HepG2 (cell line): ENCODE measurements around the gene WWP2. TPM values are rescaled to one million over a fixed set of nuclear protein-coding genes. Genes with fewer than 3 reads are reported as not detected.
A peak's percentile ranks its signal among the peaks of the same experiment; 100 is the strongest.

Experiments
- CC2D1A ChIP-seq: sonication (generic); formaldehyde crosslinking; IDR thresholded peaks from 2 replicates; pipeline ENCODE4 v1.8.1; 2023; ENCODE audit warnings: mild to moderate bottlenecking, missing genetic modification reagents
- FOSL1 ChIP-seq: sonication (generic); formaldehyde crosslinking; IDR thresholded peaks from 2 replicates; pipeline ENCODE4 v1.9.0; 2021; ENCODE audit warnings: missing genetic modification reagents, borderline replicate concordance
- HIC2 ChIP-seq: sonication (generic); formaldehyde crosslinking; IDR thresholded peaks from 2 replicates; pipeline ENCODE4 v1.9.0; 2022; ENCODE audit warnings: low read depth, missing genetic modification reagents
- ZBTB34 ChIP-seq: sonication (generic); formaldehyde crosslinking; IDR thresholded peaks from 2 replicates; pipeline ENCODE4 v1.8.0; 2022; ENCODE audit warnings: mild to moderate bottlenecking, missing genetic modification reagents
- ZFP36 ChIP-seq: fragments of 150-350 bp; IDR thresholded peaks from 2 replicates; pipeline ENCODE4 v1.6.1; 2018; ENCODE audit warnings: borderline replicate concordance, low read length, low read depth; ENCODE audit not compliant: partially characterized antibody
- ZNF441 ChIP-seq: sonication (generic); formaldehyde crosslinking; IDR thresholded peaks from 2 replicates; pipeline ENCODE4 v1.7.0; 2021; ENCODE audit warnings: missing genetic modification reagents, borderline replicate concordance
- ZNF468 ChIP-seq: sonication (generic); formaldehyde crosslinking; IDR thresholded peaks from 2 replicates; pipeline ENCODE4 v1.8.0; 2022; ENCODE audit warnings: mild to moderate bottlenecking, moderate library complexity, missing genetic modification reagents
- ZNF646 ChIP-seq: sonication (generic); formaldehyde crosslinking; IDR thresholded peaks from 2 replicates; pipeline ENCODE4 v1.9.0; 2021; ENCODE audit warnings: mild to moderate bottlenecking, missing genetic modification reagents
- ZNF720 ChIP-seq: sonication (generic); formaldehyde crosslinking; IDR thresholded peaks from 2 replicates; pipeline ENCODE4 v1.4.0; 2020; ENCODE audit warnings: missing genetic modification reagents
- ZUFSP ChIP-seq: sonication (generic); formaldehyde crosslinking; IDR thresholded peaks from 2 replicates; pipeline ENCODE4 v1.9.0; 2021; ENCODE audit warnings: missing genetic modification reagents, mild to moderate bottlenecking, borderline replicate concordance
- ZXDC ChIP-seq: sonication (generic); formaldehyde crosslinking; IDR thresholded peaks from 2 replicates; pipeline ENCODE4 v1.5.0; 2020; ENCODE audit warnings: mild to moderate bottlenecking, missing genetic modification reagents
- polyA plus RNA-seq, 8 experiments: library from polyadenylated mRNA; depleted of rRNA in 3 of 8; stranded (reverse) in 7 of 8; unstranded in 1 of 8; fragments of >200 nt; fragmentation: Illumina TruSeq in 4 of 8; extraction: Trizol in 4 of 8; gene quantifications; 2 replicates each; pipeline versions ENCODE4 v1.2.1 to v1.2.3, GENCODE V29; 2011 to 2016; ENCODE audit warnings: low read depth in 4 of 8, missing spikeins in 1 of 8, mixed read lengths in 1 of 8; ENCODE audit not compliant: insufficient read depth in 1 of 8
- total RNA-seq, 5 experiments: library from RNA; depleted of rRNA; stranded (reverse); fragments of >200 nt; fragmentation: Illumina TruSeq; extraction: Trizol; gene quantifications; 2 replicates each; pipeline ENCODE4 v1.2.3, GENCODE V29; 2016; ENCODE audit warnings: low read depth in 1 of 5

WWP2 gene
- total and polyA plus RNA-seq, 2 of the 13 experiments (the other 11 are each of a cell fraction or from before 2014, with no cell fraction given), result 11.4 to 28.2 TPM

- TF ChIP-seq ZNF646 (CRISPR knock-in tag), result 0 out of 2 replicates have a peak, but pooled peaks have one; percentile 54
- TF ChIP-seq ZUFSP, result no peak
- TF ChIP-seq ZNF468, result no peak
- TF ChIP-seq ZNF441 (CRISPR knock-in tag), result no peak
- no peak for TF ChIP-seq FOSL1
- TF ChIP-seq ZBTB34 (CRISPR knock-in tag), result no peak
- no peak for TF ChIP-seq ZNF720 (CRISPR knock-in tag)
- no peak for TF ChIP-seq CC2D1A (CRISPR knock-in tag)
- TF ChIP-seq ZXDC (CRISPR knock-in tag), result no peak
- TF ChIP-seq HIC2 (CRISPR knock-in tag), result no peak
- TF ChIP-seq ZFP36, result no peak
Measured at GRCh38 chr16:69823831-69824563, 61.9 kb downstream of the WWP2 start (continued).
